Activated CD4-positive, alpha-beta T cell treated with anti-CD3 and anti-CD28 coated beads, Interleukin-2, amount 10 ng/mL, durations not matched to agents 7 days and 5 days (primary cell): ENCODE results near the gene FAM83B. TPM values are rescaled to one million over a fixed set of nuclear protein-coding genes. Genes with fewer than 3 reads are reported as not detected.
"Not testable (repeated sequence)": the region's sequence is repeated elsewhere in the genome, so short reads cannot be mapped to it uniquely, and the experiment has no call there.

Experiments used
- CTCF ChIA-PET: fragments of 350-600 bp; sonication (Branson Sonifier 250); formaldehyde crosslinking; loops from one replicate; lab custom pipeline; 2021; ENCODE audit warnings: antibody characterized with exemption; lab: Charles Lee
- POLR2A ChIA-PET: fragments of 350-600 bp; sonication (Branson Sonifier 250); formaldehyde crosslinking; loops from one replicate; lab custom pipeline; 2021; ENCODE audit warnings: antibody characterized with exemption; lab: Charles Lee
- DNase-seq: peaks from one replicate; pipeline ENCODE4 v3.0.0-alpha.2; 2020
- H3K27ac Mint-ChIP-seq: one replicate; pipeline ENCODE4 v1.8.0; 2021; ENCODE audit warnings: mild to moderate bottlenecking, moderate library complexity, mixed read lengths
- H3K27me3 Mint-ChIP-seq: one replicate; pipeline ENCODE4 v1.8.0; 2021; ENCODE audit warnings: mixed read lengths
- H3K36me3 Mint-ChIP-seq: one replicate; pipeline ENCODE4 v1.8.0; 2021; ENCODE audit warnings: low read depth, mixed read lengths
- H3K4me1 Mint-ChIP-seq: one replicate; pipeline ENCODE4 v1.8.0; 2021; ENCODE audit warnings: mixed read lengths
- H3K4me3 Mint-ChIP-seq: one replicate; pipeline ENCODE4 v1.8.0; 2021; ENCODE audit warnings: mild to moderate bottlenecking, moderate library complexity, mixed read lengths
- H3K9me3 Mint-ChIP-seq: one replicate; pipeline ENCODE4 v1.8.0; 2021; ENCODE audit warnings: mixed read lengths
- total RNA-seq, 2 experiments: library from RNA; stranded (reverse); gene quantifications; one replicate each; pipeline ENCODE4 v1.2.3, GENCODE V29; 2021

The FAM83B gene
- total RNA-seq, 2 experiments from 2014 or later: not detected

DNA sequence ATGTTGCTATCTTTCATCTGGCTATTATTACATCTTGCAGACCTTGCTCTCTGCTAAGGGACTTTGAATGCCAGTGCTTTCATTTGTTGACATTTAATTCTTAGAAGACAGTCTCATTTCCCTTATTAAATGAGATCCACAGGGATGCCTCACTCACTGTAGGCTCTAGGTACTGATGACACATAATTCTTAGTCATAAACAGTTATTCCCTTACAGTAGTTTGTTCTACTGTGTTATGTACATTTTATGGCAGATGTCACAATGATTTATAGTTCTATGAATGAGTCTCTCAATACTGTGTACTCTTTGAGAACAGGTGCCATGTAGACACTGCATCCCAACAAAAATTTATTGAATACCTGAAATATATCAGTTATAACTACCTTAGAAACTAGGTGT, 70.3 kb downstream of the FAM83B start:
- no peak overlapping the region for H3K27ac Mint-ChIP-seq
- DNase-seq: no peak
- no peaks in the 10 kb centered on the region for H3K4me1 Mint-ChIP-seq

DNA sequence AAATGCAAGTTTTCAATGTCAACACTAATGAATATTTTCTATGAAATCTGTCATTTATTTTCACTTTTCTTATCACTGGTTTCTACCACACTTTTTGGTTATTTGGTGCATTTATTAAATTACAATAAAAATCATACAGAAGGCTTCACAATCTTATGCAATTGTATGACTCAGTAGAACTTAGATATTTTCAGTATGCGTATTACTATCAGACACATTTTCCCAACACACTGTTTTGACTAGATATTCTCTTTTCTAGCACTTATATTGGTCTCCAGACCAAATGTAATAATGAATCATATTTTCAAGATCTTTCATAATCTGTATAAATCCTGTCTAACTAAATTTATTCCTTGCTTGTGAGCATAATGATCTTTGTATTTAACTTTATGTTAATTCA, 74.1 kb downstream of the FAM83B start:
- POLR2A ChIA-PET: no interaction called here
- Mint-ChIP-seq H3K4me3 (no peak overlapping the region), H3K27ac (no peak overlapping the region), H3K9me3 (no peaks in the 10 kb centered on the region), H3K36me3 (no peaks in the 10 kb centered on the region), H3K27me3 (no peaks in the 10 kb centered on the region), H3K4me1 (no peaks in the 10 kb centered on the region)
- DNase-seq: no peak
- CTCF ChIA-PET: no interaction called here

More for the DNA sequence above, 70.3 kb downstream of the FAM83B start:
- no peaks in the 10 kb centered on the region for H3K36me3 Mint-ChIP-seq
- H3K4me3 Mint-ChIP-seq: no peak overlapping the region
- no peaks in the 10 kb centered on the region for H3K27me3 Mint-ChIP-seq
- ChIA-PET CTCF (no interaction called here), POLR2A (no interaction called here)
- no peaks in the 10 kb centered on the region for H3K9me3 Mint-ChIP-seq

DNA sequence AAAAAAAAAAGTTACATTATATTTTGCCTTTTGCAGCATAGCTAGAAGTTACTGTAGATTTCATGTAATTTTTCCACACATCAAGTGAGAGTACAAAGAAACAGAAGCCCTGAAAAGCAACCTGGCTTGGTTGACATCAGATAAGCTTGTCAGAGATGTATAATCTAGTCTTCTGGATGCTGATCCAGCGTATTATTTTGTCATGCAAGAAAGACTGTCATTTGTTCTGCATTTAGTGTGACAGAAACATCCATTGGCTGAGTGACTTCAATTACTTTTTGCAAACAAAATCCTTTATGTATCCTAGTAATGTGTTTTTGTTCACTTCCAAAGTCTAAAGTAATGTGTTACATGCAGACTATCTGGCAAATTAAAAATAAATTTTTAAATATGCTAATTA, 75.3 kb downstream of the FAM83B start:
- CTCF ChIA-PET: no interaction called here
- Mint-ChIP-seq H3K27ac (no peak overlapping the region), H3K4me3 (no peak overlapping the region), H3K9me3 (no peaks in the 10 kb centered on the region), H3K27me3 (no peaks in the 10 kb centered on the region), H3K36me3 (no peaks in the 10 kb centered on the region), H3K4me1 (no peaks in the 10 kb centered on the region)
- POLR2A ChIA-PET: no interaction called here
- no peak for DNase-seq

DNA sequence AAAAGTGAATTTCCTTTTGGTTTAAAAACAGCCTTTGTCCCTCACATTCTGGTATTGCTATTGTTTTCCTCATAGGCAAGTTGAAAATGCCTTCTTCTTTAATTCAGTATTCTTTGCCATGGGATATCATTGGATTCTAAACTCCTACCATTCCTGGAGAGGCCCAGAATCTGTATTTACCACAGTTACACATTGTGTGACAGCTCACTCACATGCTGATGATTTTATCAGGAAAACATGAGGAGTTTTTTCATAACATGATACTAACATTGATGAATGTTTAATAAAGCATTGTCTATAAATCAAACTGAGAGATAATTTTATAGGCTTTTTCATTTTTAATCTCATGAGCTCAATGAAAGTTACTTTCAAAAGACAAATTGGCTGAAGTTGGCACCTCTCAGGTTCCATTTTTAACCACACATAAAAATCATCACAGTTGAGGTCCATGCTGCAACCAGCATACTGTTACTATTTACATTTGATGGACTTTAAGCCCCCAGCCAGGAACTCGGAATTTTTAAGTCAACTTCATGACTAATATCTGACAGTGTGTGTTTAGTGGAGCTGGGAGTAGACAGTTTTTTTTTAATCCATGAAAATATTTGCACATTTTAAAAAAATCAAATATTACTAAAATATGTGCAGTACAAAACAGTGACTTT, 82.8 kb downstream of the FAM83B start:
- Mint-ChIP-seq H3K36me3 (no peaks in the 10 kb centered on the region), H3K27me3 (no peaks in the 10 kb centered on the region), H3K9me3 (peaks cover 6% of the 10 kb centered on the region), H3K4me3 (no peak overlapping the region), H3K4me1 (no peaks in the 10 kb centered on the region), H3K27ac (no peak overlapping the region)
- ChIA-PET POLR2A (no interaction called here), CTCF (no interaction called here)
- DNase-seq: no peak

DNA sequence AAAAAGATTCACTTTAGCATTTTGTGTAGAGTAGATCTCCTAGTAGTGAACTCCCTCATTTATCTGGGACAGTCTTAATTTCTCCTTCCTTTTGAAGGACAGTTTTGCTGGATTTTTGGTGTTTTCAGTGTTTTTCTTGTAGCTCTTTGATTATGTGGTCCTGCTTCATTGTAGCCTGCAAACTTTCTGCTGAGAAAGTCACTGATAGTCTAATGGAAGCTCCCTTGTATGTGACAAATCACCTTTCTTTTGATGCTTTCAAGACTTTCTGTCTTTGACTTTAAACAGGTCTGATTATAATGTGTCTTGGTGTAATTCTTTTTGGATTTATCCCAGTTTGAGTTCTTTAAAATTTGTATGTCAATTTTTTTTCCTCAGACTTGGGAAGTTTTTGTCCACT, 86.1 kb downstream of the FAM83B start:
- peaks cover 6% of the 10 kb centered on the region for H3K9me3 Mint-ChIP-seq
- H3K36me3 Mint-ChIP-seq: no peaks in the 10 kb centered on the region

DNA sequence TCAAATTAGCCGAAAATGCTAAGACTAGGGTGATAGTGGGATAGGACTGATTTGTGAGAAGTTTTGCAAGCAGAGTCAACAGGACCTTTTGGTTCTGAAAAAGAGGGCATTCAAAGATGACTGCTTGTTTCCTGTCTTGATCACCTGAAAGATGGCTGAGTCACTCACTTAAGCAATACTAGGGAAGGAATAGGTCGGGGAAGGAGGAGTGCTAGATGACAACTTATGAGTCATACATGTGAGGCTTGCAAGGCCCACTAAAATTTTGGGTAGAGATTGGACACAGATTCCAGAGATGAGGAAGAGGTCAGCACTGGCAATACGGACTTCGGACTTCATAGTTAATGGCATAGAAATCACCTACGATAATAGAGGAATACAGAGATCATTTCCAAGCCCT, 89.2 kb downstream of the FAM83B start:
- CTCF ChIA-PET: no interaction called here
- POLR2A ChIA-PET: no interaction called here

More for the DNA sequence above, 86.1 kb downstream of the FAM83B start:
- no peak for DNase-seq
- POLR2A ChIA-PET: interaction anchor here (0.7 kb wide), 1 partner anchor 1161 kb away, joined by 4 read pairs; no protein-coding TSS in a partner anchor
- CTCF ChIA-PET: no interaction called here
- Mint-ChIP-seq H3K4me1 (no peaks in the 10 kb centered on the region), H3K27ac (no peak overlapping the region), H3K4me3 (no peak overlapping the region), H3K27me3 (no peaks in the 10 kb centered on the region)

DNA sequence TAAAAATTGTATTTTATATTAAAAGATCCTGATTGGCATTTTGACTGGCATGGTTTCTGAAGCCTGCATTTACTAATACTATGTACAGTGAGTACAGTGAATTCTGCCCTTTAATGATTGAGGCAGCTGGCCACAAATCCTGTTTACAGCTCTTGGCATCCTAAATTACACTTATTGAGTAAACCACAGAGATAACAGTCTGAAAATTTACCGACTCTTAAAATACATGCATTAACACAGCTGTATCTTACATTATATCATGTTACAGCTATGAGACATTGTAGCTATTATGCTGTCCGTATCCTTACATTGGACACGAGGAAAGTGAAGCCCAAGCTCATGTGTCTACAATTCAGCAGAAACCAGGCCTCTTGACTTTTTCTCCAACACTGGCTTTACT, 90.8 kb downstream of the FAM83B start:
- H3K4me1 Mint-ChIP-seq: no peaks in the 10 kb centered on the region
- H3K27ac Mint-ChIP-seq: no peak overlapping the region
- H3K9me3 Mint-ChIP-seq: peaks cover 12% of the 10 kb centered on the region
- POLR2A ChIA-PET: no interaction called here
- no peak for DNase-seq
- no peak overlapping the region for H3K4me3 Mint-ChIP-seq
- CTCF ChIA-PET: no interaction called here
- H3K36me3 Mint-ChIP-seq: no peaks in the 10 kb centered on the region
- no peaks in the 10 kb centered on the region for H3K27me3 Mint-ChIP-seq

More for the DNA sequence above, 89.2 kb downstream of the FAM83B start:
- no peaks in the 10 kb centered on the region for H3K27me3 Mint-ChIP-seq
- no peaks in the 10 kb centered on the region for H3K36me3 Mint-ChIP-seq
- no peak for DNase-seq
- H3K9me3 Mint-ChIP-seq: peaks cover 12% of the 10 kb centered on the region
- no peak overlapping the region for H3K4me3 Mint-ChIP-seq
- H3K4me1 Mint-ChIP-seq: no peaks in the 10 kb centered on the region
- H3K27ac Mint-ChIP-seq: no peak overlapping the region

DNA sequence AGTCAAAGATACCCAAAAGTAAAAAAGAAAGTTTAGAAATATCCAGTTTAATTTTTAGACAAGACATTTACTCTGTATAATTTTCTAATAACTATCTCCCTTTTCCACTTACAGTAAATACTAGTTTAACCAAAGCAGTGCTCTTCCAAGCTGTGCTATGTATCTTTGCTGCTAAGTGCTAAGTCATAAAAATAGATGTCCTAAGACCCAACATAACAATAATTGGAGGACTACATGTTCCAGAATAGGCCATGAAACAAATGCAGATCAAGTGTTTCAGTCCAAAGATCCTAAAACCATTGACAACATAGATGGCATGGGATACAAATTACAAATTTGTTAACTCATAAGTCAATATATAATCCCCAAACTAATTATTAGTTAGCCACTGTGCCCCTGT, 111.1 kb downstream of the FAM83B start:
- no peaks in the 10 kb centered on the region for H3K4me1 Mint-ChIP-seq
- H3K27ac Mint-ChIP-seq: no peak overlapping the region
- ChIA-PET POLR2A (no interaction called here), CTCF (no interaction called here)
- H3K4me3 Mint-ChIP-seq: no peak overlapping the region
- DNase-seq: no peak
- peaks cover 2% of the 10 kb centered on the region for H3K9me3 Mint-ChIP-seq
- no peaks in the 10 kb centered on the region for H3K36me3 Mint-ChIP-seq
- no peaks in the 10 kb centered on the region for H3K27me3 Mint-ChIP-seq

DNA sequence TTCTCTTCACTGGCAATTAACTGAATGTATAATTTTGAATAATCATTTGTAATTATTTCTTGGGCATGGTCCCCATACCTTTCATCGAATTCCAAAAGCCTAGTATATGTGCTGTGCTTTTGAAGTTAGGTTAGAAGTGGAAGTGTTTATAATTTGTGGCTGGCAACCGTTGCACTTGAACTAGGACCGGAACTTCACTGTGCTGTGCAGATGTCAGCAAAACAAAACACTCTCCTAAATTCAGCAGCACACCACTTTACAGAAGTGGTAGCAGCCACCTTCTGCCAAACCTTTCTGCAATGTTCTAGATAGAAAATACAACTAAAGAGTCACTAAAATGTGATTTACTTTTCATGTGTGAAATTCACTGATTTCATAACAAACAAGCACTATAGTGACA, 111.9 kb downstream of the FAM83B start:
- ChIA-PET CTCF (no interaction called here), POLR2A (no interaction called here)
- no peaks in the 10 kb centered on the region for H3K27me3 Mint-ChIP-seq

DNA sequence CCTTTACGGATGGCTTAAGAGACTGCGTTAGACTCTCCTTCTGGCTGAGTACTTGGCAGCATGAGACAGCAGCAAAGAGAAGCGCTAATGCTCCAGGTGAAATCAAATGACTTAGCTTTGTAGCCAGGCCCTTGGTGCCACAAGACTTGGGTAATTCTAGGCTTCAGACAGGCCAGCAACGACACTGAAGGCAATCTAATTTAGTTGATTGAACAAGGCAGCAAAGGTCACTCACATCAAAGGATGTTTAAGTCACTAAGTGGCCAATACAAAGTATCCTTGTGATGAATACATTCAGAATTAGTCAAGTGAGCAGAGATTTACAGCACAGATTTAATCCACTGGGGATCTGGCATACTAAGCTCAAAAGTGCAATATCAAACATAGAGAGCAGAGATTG, 113.2 kb downstream of the FAM83B start:
- CTCF ChIA-PET: no interaction called here
- no peak overlapping the region for H3K27ac Mint-ChIP-seq
- H3K27me3 Mint-ChIP-seq: no peaks in the 10 kb centered on the region
- no peak for DNase-seq
- POLR2A ChIA-PET: no interaction called here
- no peak overlapping the region for H3K4me3 Mint-ChIP-seq
- H3K9me3 Mint-ChIP-seq: peaks cover 2% of the 10 kb centered on the region
- no peaks in the 10 kb centered on the region for H3K36me3 Mint-ChIP-seq
- H3K4me1 Mint-ChIP-seq: no peaks in the 10 kb centered on the region

More for the DNA sequence above, 111.9 kb downstream of the FAM83B start:
- no peak overlapping the region for H3K4me3 Mint-ChIP-seq
- no peaks in the 10 kb centered on the region for H3K4me1 Mint-ChIP-seq
- H3K9me3 Mint-ChIP-seq: peaks cover 2% of the 10 kb centered on the region
- H3K27ac Mint-ChIP-seq: no peak overlapping the region
- DNase-seq: no peak
- no peaks in the 10 kb centered on the region for H3K36me3 Mint-ChIP-seq

DNA sequence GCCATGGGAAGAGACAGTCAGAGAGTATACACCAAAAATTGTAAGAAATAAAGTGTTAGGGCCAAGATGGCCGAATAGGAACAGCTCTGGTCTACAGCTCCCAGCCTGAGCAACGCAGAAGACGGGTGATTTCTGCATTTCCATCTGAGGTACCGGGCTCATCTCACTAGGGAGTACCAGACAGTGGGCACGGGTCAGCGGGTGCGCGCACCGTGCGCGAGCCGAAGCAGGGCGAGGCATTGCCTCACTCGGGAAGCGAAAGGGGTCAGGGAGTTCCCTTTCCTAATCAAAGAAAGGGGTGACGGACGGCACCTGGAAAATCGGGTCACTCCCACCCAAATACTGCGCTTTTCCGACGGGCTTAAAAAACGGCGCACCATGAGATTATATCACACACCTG, 114.8 kb downstream of the FAM83B start:
- H3K36me3 Mint-ChIP-seq, H3K4me3 Mint-ChIP-seq, DNase-seq, H3K27ac Mint-ChIP-seq, CTCF ChIA-PET, H3K9me3 Mint-ChIP-seq, POLR2A ChIA-PET, H3K4me1 Mint-ChIP-seq, H3K27me3 Mint-ChIP-seq: not testable (repeated sequence)

DNA sequence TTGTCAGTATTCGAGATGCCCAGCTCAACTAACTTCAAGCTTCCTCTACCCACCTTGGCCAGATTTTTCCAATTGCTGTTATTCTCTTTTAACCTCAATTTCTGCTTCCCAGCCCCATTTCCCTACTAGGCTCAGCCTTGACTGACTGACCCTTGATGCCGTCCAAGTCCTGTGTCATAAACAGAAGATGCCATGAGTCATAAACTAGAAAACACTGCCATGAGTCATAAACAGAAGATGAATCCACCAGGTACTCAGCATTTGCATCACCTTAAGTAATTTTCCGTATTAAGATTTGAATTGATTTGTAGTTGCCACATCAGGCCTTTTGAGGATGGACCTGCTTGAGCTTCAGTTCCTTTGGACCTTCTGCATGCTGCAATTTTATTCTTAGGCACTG, 123.8 kb downstream of the FAM83B start:
- H3K9me3 Mint-ChIP-seq: no peaks in the 10 kb centered on the region
- POLR2A ChIA-PET: no interaction called here
- H3K4me1 Mint-ChIP-seq: no peaks in the 10 kb centered on the region
- H3K4me3 Mint-ChIP-seq: no peak overlapping the region
- no peak overlapping the region for H3K27ac Mint-ChIP-seq
- no peaks in the 10 kb centered on the region for H3K27me3 Mint-ChIP-seq
- no peak for DNase-seq
- no peaks in the 10 kb centered on the region for H3K36me3 Mint-ChIP-seq
- CTCF ChIA-PET: no interaction called here

DNA sequence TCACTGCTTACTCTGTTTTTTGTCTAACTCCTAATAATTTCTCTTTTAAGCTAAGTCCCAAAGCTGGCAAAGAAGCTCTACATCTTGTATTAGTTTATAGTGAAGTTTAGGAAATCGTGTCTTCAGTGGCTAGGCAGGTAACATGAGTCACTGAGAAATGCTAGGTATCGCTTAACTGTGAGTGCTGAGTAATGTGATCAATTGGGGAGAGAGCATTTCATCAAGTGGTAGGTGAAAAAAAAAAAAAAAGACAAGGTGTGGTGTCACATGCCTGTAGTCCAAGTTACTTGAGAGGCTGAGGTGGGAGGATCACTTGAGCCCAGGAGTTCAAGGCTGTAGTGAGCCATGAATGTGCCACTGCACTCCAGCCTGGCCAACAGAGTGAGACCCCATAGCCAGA, 125.3 kb downstream of the FAM83B start:
- ChIA-PET CTCF (no interaction called here), POLR2A (interaction anchor here (0.5 kb wide), 1 partner anchor 138 kb away, joined by 3 read pairs; no protein-coding TSS in a partner anchor)
- Mint-ChIP-seq H3K4me1 (no peaks in the 10 kb centered on the region), H3K4me3 (no peak overlapping the region), H3K27me3 (no peaks in the 10 kb centered on the region), H3K27ac (no peak overlapping the region), H3K9me3 (no peaks in the 10 kb centered on the region), H3K36me3 (no peaks in the 10 kb centered on the region)
- DNase-seq: no peak

DNA sequence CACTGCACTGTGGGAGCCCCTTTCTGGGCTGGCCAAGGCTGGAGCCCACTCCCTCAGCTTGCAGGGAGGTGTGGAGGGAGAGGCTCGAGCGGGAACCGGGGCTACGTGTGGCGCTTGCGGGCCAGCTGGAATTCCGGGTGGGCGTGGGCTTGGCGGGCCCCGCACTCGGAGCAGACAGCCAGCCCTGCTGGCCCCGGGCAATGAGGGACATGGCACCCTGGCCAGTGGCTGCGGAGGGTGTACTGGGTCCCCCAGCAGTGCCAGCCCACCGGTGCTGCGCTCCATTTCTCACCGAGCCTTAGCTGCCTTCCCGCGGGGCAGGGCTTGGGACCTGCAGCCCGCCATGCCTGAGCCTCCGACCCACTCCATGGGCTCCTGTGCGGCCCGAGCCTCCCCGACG, 132.6 kb downstream of the FAM83B start:
- H3K27me3 Mint-ChIP-seq, H3K36me3 Mint-ChIP-seq, DNase-seq, POLR2A ChIA-PET, H3K4me3 Mint-ChIP-seq, CTCF ChIA-PET, H3K27ac Mint-ChIP-seq, H3K4me1 Mint-ChIP-seq: not testable (repeated sequence)
- H3K9me3 Mint-ChIP-seq: peaks cover 10% of the 10 kb centered on the region
